RPMI8226 (cell line): ENCODE data around the gene PPP1R15A.
A peak's percentile ranks its signal among the peaks of the same experiment; 100 is the strongest.
"Not testable (repeated sequence)": the region's sequence is repeated elsewhere in the genome, so short reads cannot be mapped to it uniquely, and the experiment has no call there.

Experiments
- DNase-seq: peaks from one replicate; pipeline ENCODE4 v3.0.0-alpha.2; 2015

The PPP1R15A gene

DNA sequence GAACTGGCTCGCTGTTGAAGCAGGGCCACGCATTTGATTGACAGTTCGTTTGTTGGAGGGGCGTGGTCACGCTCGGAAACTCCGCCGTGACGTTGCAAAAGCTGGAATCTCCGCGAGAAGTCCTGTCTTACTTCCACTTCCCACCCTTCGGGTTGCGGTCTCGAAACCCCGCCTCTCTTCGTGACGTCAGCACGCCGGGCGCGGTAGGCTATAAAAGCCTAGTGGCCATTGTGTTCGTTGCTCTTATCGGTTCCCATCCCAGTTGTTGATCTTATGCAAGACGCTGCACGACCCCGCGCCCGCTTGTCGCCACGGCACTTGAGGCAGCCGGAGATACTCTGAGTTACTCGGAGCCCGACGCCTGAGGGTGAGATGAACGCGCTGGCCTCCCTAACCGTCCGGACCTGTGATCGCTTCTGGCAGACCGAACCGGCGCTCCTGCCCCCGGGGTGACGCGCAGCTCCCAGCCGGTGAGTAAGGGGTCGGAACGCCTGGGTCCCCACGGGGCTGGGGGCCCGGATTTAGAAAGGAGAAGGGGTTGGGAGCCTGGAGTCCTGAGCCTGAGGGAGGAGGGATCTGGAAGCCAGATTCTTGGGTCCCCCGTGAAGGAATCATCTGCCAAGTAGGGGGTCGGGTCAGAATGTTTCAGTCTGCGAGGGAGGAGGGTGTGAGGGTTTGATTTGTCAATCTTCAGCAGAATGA, at the start of gene PPP1R15A:
Gene PPP1R15A (plus strand): TSS at position 240 of the 702 bp plus-strand sequence. CDS start 813 bp downstream, outside the sequence.
- DNase-seq = peak; percentile 93

DNA sequence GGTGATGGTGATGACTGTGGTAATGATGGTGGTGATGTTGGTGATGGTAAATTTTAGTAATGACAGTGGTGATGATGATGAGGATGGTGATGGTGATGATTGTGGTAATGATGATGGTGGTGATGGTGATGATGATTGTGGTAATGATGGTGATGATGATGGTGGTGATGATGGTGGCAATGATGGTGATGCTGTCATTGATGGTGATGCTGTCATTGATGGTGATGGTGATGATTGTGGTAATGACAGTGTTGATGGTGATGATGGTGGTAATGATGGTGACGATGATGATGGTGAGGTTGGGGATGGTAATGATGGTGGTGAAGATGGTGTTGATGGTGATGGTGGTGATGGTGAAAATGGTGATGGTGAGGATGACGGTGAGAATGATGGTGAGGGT, 49.7 kb upstream of the PPP1R15A start:
- DNase-seq = no peak

- DNase-seq = no peak
These were observed 45.6 kb upstream of the PPP1R15A start for GRCh38 chr19:48826606-48827020.

DNA sequence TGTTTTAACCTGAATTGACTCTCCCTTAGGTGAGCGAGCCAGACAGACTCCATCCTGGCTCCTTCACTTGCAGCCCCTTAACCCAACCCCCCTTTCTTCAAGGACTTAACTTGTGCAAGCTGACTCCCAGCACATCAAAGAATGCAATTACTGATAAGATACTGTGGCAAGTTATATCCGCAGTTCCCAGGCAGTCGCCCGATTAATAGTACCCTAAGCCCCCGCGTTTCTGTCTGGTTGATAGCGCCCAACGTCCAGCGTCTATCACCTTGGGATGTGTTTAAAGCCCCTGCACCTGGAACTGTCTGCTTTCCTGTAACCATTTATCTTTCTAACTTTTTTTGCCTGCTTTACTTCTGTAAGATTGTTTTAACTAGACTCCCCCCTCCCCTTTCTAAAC, 42.1 kb upstream of the PPP1R15A start:
- DNase-seq = no peak

GRCh38 chr19:48830965-48831364, 41.3 kb upstream of the PPP1R15A start:
- no peak for DNase-seq

- DNase-seq = no peak
These were observed 39.2 kb upstream of the PPP1R15A start for GRCh38 chr19:48833049-48833448.

DNA sequence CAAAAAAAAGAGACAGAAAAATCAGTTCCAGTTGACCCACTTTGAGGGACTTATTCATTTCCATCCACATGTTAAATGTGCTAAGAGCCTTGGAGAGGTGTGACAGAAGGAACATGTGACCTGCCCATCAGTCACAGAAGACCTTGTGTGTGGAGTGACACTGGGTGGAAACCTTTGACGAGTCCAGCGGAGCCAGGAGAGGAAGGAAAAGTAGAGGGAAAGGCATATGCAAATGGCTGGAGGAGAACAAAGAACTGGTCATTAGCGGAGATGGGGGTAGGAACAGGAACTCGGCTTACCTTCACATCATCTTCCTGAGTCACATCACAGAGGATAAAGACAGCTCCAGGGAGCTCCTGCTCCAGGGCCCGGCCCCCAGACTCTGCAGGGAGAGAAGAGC, 38.2 kb upstream of the PPP1R15A start:
- no peak for DNase-seq

DNA sequence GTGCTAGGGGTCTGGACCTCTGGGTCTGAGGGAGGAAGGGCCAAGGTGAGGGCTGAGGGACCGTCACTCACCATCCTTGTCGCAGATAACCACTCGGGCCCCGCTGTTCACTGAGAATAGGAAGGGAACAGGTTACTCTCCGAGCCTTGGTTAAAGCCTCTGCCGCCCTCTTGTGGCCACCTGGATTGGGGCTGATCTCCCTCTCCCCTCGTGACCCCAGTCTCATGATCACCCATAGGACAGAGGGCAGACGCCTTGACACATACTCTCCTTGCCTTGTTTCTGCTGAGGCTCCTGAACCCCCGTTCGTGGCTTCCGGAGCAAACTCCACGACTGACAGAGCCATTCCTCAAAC, 36.5 kb upstream of the PPP1R15A start:
- DNase-seq = peak; percentile 87

DNA sequence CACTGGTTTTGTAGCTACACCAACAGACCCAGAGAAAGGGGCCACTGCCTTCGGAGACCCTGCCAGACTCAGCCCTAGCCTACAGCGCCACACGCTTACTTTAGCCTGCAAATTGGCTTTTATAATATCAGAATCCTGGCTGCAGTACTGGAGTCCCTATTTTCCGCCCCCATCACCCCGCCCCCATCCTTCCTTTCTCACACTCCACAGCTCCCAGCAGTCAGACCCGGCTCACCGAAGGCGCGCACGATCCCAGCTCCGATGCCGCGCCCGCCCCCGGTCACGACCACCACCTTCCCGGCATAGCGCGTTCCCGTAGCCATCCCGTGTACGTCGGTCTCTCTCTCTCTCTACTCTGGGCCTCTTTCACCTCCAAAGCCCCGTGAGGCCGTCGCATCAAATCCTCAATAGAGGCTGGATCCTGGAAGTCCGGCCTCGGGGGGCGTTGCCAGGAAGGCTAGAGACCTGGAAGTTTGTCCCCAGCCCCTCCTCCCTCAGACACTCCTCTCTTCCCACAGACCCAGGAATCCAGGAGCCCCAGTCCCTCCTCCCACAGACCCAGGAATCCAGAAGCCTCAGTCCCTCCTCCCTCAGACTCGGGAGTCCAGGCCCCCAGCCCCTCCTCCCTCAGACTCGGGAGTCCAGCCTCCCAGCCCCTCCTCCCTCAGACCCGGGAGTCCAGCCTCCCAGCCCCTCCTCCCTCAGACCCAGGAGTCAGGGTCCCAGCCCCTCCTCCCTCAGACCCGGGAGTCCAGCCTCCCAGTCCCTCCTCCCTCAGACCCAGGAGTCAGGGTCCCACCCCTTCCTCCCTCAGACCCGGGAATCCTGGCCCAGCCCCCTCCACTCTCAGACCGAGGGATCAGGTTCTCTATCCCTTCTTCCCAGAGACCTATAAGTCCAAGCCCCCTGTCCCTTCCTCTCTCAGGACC, 35.9 kb upstream of the PPP1R15A start, which contains the start of gene HSD17B14:
Gene HSD17B14 (minus strand): TSS at position 403 of the 929 bp plus-strand sequence. CDS start 80 bp downstream, at position 323.
- DNase-seq = no peak

DNA sequence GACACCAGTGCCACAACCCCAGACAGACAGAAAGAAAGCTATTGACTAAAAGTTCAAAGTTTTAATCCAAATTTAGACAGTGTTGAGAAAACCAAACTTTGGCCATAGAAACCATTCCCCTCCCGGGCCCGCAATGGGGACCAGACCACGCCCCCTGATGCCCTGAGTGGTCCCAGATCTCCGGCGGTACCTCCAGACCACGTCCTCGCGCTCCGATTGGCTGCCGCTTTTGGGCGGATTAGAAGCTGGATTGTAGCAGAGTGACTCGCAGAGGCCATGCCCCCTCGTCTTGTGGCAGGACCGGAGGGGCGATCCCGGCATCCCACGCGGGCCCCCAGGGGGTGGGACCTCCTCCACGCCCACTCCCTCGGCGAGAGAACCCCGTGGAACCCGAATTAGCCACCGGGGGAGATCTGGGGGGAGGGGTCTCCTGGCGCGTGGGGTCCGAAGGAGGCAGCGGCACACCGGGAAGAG, 35.1 kb upstream of the PPP1R15A start:
- peak; percentile 41 for DNase-seq

- no peak for DNase-seq
These were observed 34.5 kb upstream of the PPP1R15A start for GRCh38 chr19:48837687-48838086.

DNA sequence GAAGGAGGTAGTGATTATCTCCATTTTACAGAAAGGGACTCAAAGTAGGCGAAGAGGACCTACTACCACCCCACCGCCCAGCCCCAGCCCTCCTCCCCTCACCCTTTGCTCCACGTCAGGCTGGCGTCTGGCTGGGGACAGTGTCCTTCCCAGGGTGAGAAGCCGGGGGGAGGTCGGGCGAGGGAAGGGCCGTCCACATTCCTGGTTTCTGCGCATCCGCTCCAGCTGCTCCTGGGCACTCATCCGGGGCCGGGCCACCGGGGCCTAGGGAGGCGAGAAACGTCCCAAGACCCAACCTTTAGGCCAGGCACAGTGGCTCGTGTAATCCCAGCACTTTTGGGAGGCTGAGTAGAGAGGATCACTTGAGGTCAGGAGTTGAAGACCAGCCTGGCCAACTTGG, 31.2 kb upstream of the PPP1R15A start:
- no peak for DNase-seq

GRCh38 chr19:48841571-48841970, 30.6 kb upstream of the PPP1R15A start:
- no peak for DNase-seq

DNA sequence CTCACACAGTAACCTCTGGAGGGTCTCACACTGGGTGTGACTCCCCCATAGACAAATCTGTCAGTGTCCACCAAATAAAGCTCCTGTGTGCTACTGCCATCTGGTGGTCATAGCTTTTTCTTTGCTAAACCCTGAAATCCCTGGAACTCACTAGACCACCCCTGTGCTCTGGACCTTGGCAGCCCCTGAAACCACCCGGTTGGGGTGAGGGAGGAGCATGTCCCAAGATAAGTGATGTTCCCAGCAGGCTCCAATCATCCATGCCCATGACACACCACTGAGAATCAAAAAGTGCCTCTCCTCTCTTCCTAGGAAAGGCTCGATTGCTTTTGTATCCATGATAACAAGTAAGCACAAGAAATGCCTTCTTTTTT, 29.4 kb upstream of the PPP1R15A start:
- DNase-seq = peak; percentile 40

GRCh38 chr19:48844472-48844871, 27.7 kb upstream of the PPP1R15A start:
- DNase-seq = peak; percentile 20

GRCh38 chr19:48845384-48845783, 26.8 kb upstream of the PPP1R15A start:
- no peak for DNase-seq

GRCh38 chr19:48846659-48847058, 25.6 kb upstream of the PPP1R15A start:
- DNase-seq = not testable (repeated sequence)

DNA sequence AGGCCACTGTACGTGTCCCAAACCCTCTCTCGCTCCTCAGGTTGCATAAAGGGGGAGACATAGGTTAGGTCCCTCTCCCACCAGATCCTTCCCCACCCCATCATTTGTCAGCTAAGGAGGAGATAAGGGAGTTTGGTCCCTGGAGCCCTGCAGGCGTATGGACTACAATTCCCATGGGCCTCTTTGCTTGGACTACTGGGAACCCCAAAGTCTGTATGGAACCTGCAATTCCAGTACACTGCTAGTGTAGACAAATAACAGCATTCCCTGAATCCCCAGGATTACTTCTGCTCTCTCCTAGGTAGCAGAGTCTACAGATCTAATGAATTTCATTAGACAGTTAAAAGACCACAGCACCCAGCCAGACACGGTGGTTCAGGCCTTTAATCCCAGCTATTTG, 19.9 kb upstream of the PPP1R15A start:
- DNase-seq = no peak

GRCh38 chr19:48853483-48853882, 18.7 kb upstream of the PPP1R15A start:
- DNase-seq = no peak

DNA sequence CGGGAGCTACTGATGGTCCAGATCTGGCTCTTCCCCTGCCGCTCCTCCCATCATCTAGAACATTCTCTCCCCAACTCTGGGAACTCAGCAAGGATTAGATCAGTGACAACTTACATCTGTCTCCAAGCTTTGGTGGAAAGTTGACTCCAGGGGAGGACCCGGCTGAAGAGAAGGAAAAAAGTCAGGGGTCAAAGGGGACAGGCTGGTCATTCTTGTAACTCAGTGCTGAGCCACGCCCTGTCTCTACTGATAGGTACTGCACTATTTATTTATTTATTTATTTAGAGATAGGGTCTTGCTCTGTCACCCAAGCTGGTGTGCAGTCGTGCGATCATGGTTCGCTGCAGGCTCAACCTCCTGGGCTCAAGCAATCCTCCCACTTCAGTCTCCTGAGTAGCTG, 18.1 kb upstream of the PPP1R15A start:
- no peak for DNase-seq

DNA sequence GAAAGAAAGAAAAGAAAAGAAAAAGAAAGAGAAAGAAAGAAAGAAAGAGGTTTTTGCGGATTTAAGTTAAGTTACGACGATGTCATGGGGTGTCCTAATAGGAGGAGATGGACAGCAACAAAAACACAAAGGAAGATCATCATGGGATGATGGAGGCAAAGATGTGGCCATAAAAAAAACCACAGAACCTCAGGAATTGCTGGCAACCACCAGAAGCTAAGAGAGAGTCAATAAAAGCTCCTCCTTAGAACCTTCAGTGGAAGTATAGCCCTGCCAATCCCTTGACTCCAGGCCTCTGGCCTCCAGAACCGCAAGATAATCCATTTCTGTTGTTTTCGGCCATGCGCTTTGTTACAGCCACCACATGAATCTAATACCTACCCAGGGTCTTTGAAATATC, 15.3 kb upstream of the PPP1R15A start:
- no peak for DNase-seq

- DNase-seq = peak; percentile 47
These were observed 13.1 kb upstream of the PPP1R15A start for GRCh38 chr19:48858984-48859710.
